GM13977 (cell line): ENCODE data around the gene GEMIN4.

ENCODE experiments used
- DNase-seq: peaks from one replicate; pipeline ENCODE4 v3.0.0; 2012; ENCODE audit warnings: low spot score
- in situ Hi-C: fragments of 300-500 bp; cut with MboI; formaldehyde crosslinking; loops from one replicate; pipeline ENCODE4 v1.12.0; 2022; ENCODE audit warnings: low sequenced_read_pairs, low pct_unique_long_range_greater_than_20kb, mixed read lengths, inconsistent platforms; ENCODE audit not compliant: unreplicated experiment
- TF ChIP-seq, protein P1 (sequence below): IDR thresholded peaks from 2 replicates; pipeline ENCODE4 v1.5.1; 2012; ENCODE audit warnings: mild to moderate bottlenecking, control low read depth; ENCODE audit not compliant: insufficient read depth; ENCODE audit errors: extremely low read depth, missing control alignments

GEMIN4 gene

GRCh38 chr17:746783-747629, 5.1 kb downstream of the GEMIN4 start:
- no peak for DNase-seq
- in situ Hi-C loops: no loop called here
- TF ChIP-seq, protein P1, sequence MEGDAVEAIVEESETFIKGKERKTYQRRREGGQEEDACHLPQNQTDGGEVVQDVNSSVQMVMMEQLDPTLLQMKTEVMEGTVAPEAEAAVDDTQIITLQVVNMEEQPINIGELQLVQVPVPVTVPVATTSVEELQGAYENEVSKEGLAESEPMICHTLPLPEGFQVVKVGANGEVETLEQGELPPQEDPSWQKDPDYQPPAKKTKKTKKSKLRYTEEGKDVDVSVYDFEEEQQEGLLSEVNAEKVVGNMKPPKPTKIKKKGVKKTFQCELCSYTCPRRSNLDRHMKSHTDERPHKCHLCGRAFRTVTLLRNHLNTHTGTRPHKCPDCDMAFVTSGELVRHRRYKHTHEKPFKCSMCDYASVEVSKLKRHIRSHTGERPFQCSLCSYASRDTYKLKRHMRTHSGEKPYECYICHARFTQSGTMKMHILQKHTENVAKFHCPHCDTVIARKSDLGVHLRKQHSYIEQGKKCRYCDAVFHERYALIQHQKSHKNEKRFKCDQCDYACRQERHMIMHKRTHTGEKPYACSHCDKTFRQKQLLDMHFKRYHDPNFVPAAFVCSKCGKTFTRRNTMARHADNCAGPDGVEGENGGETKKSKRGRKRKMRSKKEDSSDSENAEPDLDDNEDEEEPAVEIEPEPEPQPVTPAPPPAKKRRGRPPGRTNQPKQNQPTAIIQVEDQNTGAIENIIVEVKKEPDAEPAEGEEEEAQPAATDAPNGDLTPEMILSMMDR: no peak

- in situ Hi-C loops: no loop called here
- DNase-seq: no peak
- TF ChIP-seq, protein P1: no peak
These were observed 5.9 kb downstream of the GEMIN4 start for GRCh38 chr17:746181-746580.

DNA sequence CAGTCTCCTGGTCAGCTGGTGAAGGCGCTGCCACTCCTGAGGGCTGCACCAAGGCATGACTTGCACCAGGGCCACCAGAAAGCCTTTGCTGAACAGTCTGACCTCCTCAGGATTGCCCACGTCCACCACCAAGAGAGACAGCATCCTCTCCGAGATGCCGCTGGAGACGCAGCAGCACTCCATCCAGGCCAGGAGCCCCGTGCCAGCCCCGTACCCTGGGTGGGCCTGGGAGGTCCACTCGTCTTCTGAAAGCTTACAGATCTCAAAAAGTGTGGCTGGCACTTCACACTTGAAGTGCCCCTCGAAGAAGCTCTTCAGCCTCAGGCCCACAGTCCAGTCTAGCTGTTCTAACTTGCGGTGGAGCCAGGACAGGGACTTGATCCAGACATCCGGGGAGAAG, 6.7 kb downstream of the GEMIN4 start:
- in situ Hi-C loops: no loop called here
- TF ChIP-seq, protein P1: no peak
- no peak for DNase-seq

DNA sequence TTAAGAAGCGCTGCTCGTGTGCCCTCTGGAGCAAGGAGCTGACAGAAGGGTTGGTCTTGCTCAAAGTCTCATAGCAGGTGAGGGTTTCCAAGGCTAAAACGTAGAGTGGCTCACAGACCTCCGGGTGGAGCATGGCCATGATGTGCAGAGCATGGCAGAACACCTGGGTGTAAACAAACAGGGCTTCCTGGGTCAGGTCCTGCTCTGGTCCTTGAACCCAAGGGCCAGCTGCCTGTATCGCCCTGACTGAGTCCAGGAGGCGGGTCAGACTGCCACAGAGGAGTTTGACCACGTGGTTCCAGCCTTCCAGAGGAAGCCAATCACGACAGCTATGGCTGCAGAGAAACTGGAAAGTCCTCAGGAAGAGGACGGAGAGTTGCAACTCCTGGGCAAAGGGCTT, 7.1 kb downstream of the GEMIN4 start:
- no peak for DNase-seq
- TF ChIP-seq, protein P1: no peak
- in situ Hi-C loops: no loop called here

DNA sequence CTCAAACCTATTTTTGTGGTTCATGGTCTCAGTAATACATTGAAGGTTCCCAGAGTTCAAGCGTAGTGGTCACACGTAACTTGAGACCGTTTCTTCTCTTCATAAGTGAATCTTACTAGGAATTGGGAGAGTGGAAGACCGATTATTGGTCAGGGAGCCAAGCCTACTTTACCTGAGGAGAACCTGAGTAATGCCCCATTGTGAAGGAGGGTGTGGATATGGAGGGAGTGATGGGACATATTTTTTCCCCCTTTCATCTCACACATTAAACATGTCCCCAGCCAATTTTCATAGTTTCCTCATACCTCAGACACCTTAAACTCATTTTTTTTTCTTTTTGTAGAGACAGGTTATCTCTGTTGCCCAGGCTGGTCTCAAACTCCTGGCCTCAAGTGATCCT, 8.9 kb downstream of the GEMIN4 start:
- in situ Hi-C loops: no loop called here
- TF ChIP-seq, protein P1: no peak
- DNase-seq: no peak

- TF ChIP-seq, protein P1: no peak
- in situ Hi-C loops: no loop called here
- DNase-seq: no peak
These were observed 9.8 kb downstream of the GEMIN4 start for GRCh38 chr17:742147-742793.
